ENCODE measurements around the gene ARHGEF12.

DNA sequence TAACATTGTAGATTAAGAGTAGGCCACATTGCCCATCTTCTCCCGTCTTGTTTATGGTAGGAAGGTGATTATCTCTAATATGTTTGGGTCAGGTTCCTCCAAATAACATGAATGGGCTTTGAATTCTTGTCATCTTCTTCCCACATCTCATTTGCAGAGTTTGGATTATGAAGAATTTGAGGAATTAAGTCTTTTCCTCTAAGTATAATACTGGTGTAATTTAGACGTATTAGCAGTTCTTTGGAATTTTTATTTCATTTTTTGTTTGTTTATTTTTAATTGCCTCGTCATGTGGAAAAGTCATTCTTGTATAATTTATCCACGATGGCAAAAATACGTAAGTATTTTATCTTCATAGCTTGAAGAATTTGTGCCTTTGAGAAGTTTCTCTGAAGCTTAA is 73.4 kb downstream of the ARHGEF12 start:
- TF ChIP-seq CTCF (IDR thresholded peaks at IDR 0.05 in 4 of 5, conservative IDR thresholded peaks at IDR 0.05 in 1 of 5) (no peak), POLR2A (IDR thresholded peaks at IDR 0.05) (no peak)
